HepG2 (cell line): Measurements from ENCODE around the gene QRSL1. TPM values are rescaled to one million over a fixed set of nuclear protein-coding genes. Genes with fewer than 3 reads are reported as not detected.

Experiments
- ATAC-seq: fragments of 200-7000 bp; cut with Tn5 transposase; 3 replicates; pipeline ENCODE4 v1.9.1; 2020; ENCODE audit warnings: mild to moderate bottlenecking, moderate library complexity
- BruUV-seq: library from RNA; stranded (reverse); fragments of 400-500 nt; replicated peaks from 2 replicates; lab custom pipeline; 2021; lab: Mats Ljungman, UMichigan
- CTCF ChIA-PET: fragments of 300-600 bp; formaldehyde crosslinking; extraction: SDS; loops from one replicate; lab custom pipeline; 2021; ENCODE audit warnings: low total read pairs, inconsistent platforms, low intra/inter-chr PET ratio; lab: Yijun Ruan, JAX
- POLR2A ChIA-PET: fragments of 350-600 bp; sonication (Branson Sonifier 250); formaldehyde crosslinking; loops from one replicate; lab custom pipeline; 2020; ENCODE audit warnings: antibody characterized with exemption, inconsistent platforms; lab: Yijun Ruan, JAX
- DNase-seq: peaks from one replicate; pipeline ENCODE4 v3.0.0-alpha.2; 2015; ENCODE audit warnings: low spot score
- FAIRE-seq: peaks from 3 replicates; lab custom pipeline; 2011; peaks lifted over from hg19 to GRCh38; lab: Jason Lieb, UNC
- H2AFZ ChIP-seq: one replicate; pipeline ENCODE4 v1.6.1; 2011; ENCODE audit warnings: low read length, inconsistent platforms
- H3K27ac ChIP-seq: fragments of 300-600 bp; 3 replicates; pipeline ENCODE4 v1.8.0; 2011; ENCODE audit warnings: mixed run types, mild to moderate bottlenecking, mixed read lengths, low read length, inconsistent platforms; ENCODE audit not compliant: insufficient read depth; ENCODE audit errors: extremely low read length
- H3K27me3 ChIP-seq, 2 experiments: fragments of 200-600 bp in 1 of 2; 2 replicates in 1 of 2; 3 replicates in 1 of 2; pipeline versions ENCODE4 v1.6.0 to v1.8.0; 2011; ENCODE audit warnings: low read length in 2 of 2, mild to moderate bottlenecking in 2 of 2, moderate library complexity in 2 of 2, inconsistent platforms in 1 of 2; ENCODE audit not compliant: insufficient read depth in 2 of 2, control insufficient read depth in 1 of 2
- H3K36me3 ChIP-seq, 2 experiments: fragments of 200-600 bp in 1 of 2; replicated peaks in 1 of 2; 2 replicates in 1 of 2; 3 replicates in 1 of 2; pipeline versions ENCODE4 v1.5.1 to v1.8.0; 2011; ENCODE audit warnings: low read length in 2 of 2, inconsistent platforms in 1 of 2; ENCODE audit not compliant: insufficient read depth in 2 of 2, control insufficient read depth in 1 of 2
- H3K4me1 ChIP-seq: 2 replicates; pipeline ENCODE4 v1.5.1; 2012; ENCODE audit warnings: low read length, inconsistent platforms; ENCODE audit not compliant: insufficient read depth
- H3K4me2 ChIP-seq: 2 replicates; pipeline ENCODE4 v1.6.0; 2011; ENCODE audit warnings: low read depth, low read length, inconsistent platforms
- H3K4me3 ChIP-seq, 3 experiments: fragments of 200-600 bp in 1 of 3; sonication (generic), shearing (Covaris generic) in 1 of 3; replicated peaks in 1 of 3; 2 replicates each; pipeline ENCODE4 v1.5.1; 2011 to 2016; ENCODE audit warnings: low read length in 3 of 3, inconsistent platforms in 2 of 3, low read depth in 2 of 3, mild to moderate bottlenecking in 2 of 3, control low read depth in 1 of 3, mixed read lengths in 1 of 3; ENCODE audit not compliant: insufficient read depth in 1 of 3
- H3K79me2 ChIP-seq: one replicate; pipeline ENCODE4 v1.6.1; 2011; ENCODE audit warnings: low read length, inconsistent platforms; ENCODE audit not compliant: insufficient read depth
- H3K9ac ChIP-seq: 2 replicates; pipeline ENCODE4 v1.6.0; 2011; ENCODE audit warnings: mild to moderate bottlenecking, low read depth, low read length, inconsistent platforms; ENCODE audit not compliant: insufficient read depth
- H3K9me3 ChIP-seq: 2 replicates; pipeline ENCODE4 v1.5.1; 2012; ENCODE audit warnings: mild to moderate bottlenecking, low read length
- H4K20me1 ChIP-seq: 2 replicates; pipeline ENCODE4 v1.6.0; 2011; ENCODE audit warnings: inconsistent platforms, mild to moderate bottlenecking, low read length, moderate library complexity; ENCODE audit not compliant: insufficient read depth
- DNMT1 ChIP-seq: sonication (generic); formaldehyde crosslinking; IDR thresholded peaks from 2 replicates; pipeline ENCODE4 v1.5.1; 2020; ENCODE audit warnings: mild to moderate bottlenecking, missing genetic modification reagents
- FIP1L1 ChIP-seq: fragments of 200-400 bp; formaldehyde crosslinking; IDR thresholded peaks from 2 replicates; pipeline ENCODE4 v1.6.1; 2018; ENCODE audit warnings: low read depth, mild to moderate bottlenecking, low read length, moderate library complexity, borderline replicate concordance; ENCODE audit not compliant: insufficient read depth
- KLF15 ChIP-seq: sonication (generic); formaldehyde crosslinking; IDR thresholded peaks from 2 replicates; pipeline ENCODE4 v1.8.1; 2023; ENCODE audit warnings: borderline replicate concordance, mild to moderate bottlenecking, inconsistent platforms, missing genetic modification reagents, mixed read lengths
- NR2C2 ChIP-seq: sonication (generic); formaldehyde crosslinking; IDR thresholded peaks from 2 replicates; pipeline ENCODE4 v1.4.0; 2020; ENCODE audit warnings: missing genetic modification reagents, mild to moderate bottlenecking, moderate library complexity, borderline replicate concordance
- SIN3A ChIP-seq: IDR thresholded peaks from 2 replicates; pipeline ENCODE4 v1.6.1; 2011; ENCODE audit warnings: low read depth, mild to moderate bottlenecking, control low read depth, low read length, borderline replicate concordance
- SOX13 ChIP-seq, 3 experiments: fragments of 450-650 bp in 1 of 3; sonication (generic) in 1 of 3; formaldehyde crosslinking in 1 of 3; IDR thresholded peaks in 2 of 3; conservative IDR thresholded peaks in 1 of 3; 2 replicates each; pipeline versions ENCODE4 v1.5.0 to v1.6.1; 2016 to 2020; ENCODE audit warnings: antibody characterized with exemption in 1 of 3, mild to moderate bottlenecking in 1 of 3, missing compliant biosample characterization in 1 of 3, missing genetic modification reagents in 1 of 3, moderate library complexity in 1 of 3
- ZNF337 ChIP-seq: sonication (generic); formaldehyde crosslinking; IDR thresholded peaks from 2 replicates; pipeline ENCODE4 v1.5.1; 2020; ENCODE audit warnings: missing genetic modification reagents, low read depth, mild to moderate bottlenecking, borderline replicate concordance
- ZNF350 ChIP-seq: sonication (generic); formaldehyde crosslinking; IDR thresholded peaks from 2 replicates; pipeline ENCODE4 v1.4.0; 2020; ENCODE audit warnings: mild to moderate bottlenecking, low read depth, missing genetic modification reagents, borderline replicate concordance
- ZNF354B ChIP-seq: sonication (generic); formaldehyde crosslinking; IDR thresholded peaks from 2 replicates; pipeline ENCODE4 v1.8.0; 2022; ENCODE audit warnings: mild to moderate bottlenecking, missing genetic modification reagents
- ZNF713 ChIP-seq: sonication (generic); formaldehyde crosslinking; IDR thresholded peaks from 2 replicates; pipeline ENCODE4 v1.4.0; 2020; ENCODE audit warnings: mild to moderate bottlenecking, missing genetic modification reagents
- ZNF724P ChIP-seq: sonication (generic); formaldehyde crosslinking; IDR thresholded peaks from 2 replicates; pipeline ENCODE4 v1.8.0; 2022; ENCODE audit warnings: missing genetic modification reagents, borderline replicate concordance
- WGBS: methylation state at CpG from one replicate; pipeline ENCODE4 v1.1.6; 2017; ENCODE audit warnings: low lambda C conversion rate; 5-methylcytosine and 5-hydroxymethylcytosine counted together
- in situ Hi-C: cut with HindIII; loops from 2 replicates; pipeline ENCODE4 v1.10.0; 2017; ENCODE audit warnings: low pct_unique_long_range_greater_than_20kb; ENCODE audit not compliant: extremely low pct_ligation_motif_present
- intact Hi-C: fragments of 100-400 bp; cut with micrococcal nuclease; formaldehyde crosslinking; loops from one replicate; pipeline ENCODE4 v1.10.0; 2022; ENCODE audit not compliant: unreplicated experiment
- polyA plus RNA-seq, 8 experiments: library from polyadenylated mRNA; depleted of rRNA in 3 of 8; stranded (reverse) in 7 of 8; unstranded in 1 of 8; fragments of >200 nt; fragmentation: Illumina TruSeq in 4 of 8; extraction: Trizol in 4 of 8; gene quantifications; 2 replicates each; pipeline versions ENCODE4 v1.2.1 to v1.2.3, GENCODE V29; 2011 to 2016; ENCODE audit warnings: low read depth in 4 of 8, missing spikeins in 1 of 8, mixed read lengths in 1 of 8; ENCODE audit not compliant: insufficient read depth in 1 of 8
- total RNA-seq, 5 experiments: library from RNA; depleted of rRNA; stranded (reverse); fragments of >200 nt; fragmentation: Illumina TruSeq; extraction: Trizol; gene quantifications; 2 replicates each; pipeline ENCODE4 v1.2.3, GENCODE V29; 2016; ENCODE audit warnings: low read depth in 1 of 5
- TF ChIP-seq, protein P1 (sequence below): sonication (generic); formaldehyde crosslinking; IDR thresholded peaks from 2 replicates; pipeline ENCODE4 v1.8.0; 2022; ENCODE audit warnings: missing genetic modification reagents, mild to moderate bottlenecking, inconsistent platforms, borderline replicate concordance
- TF ChIP-seq, protein P2 (sequence below): sonication (generic); formaldehyde crosslinking; IDR thresholded peaks from 2 replicates; pipeline ENCODE4 v1.9.0; 2021; ENCODE audit warnings: mild to moderate bottlenecking, missing genetic modification reagents

The QRSL1 gene
- total and polyA plus RNA-seq, 2 of the 13 experiments (the other 11 are each of a cell fraction or from before 2014, with no cell fraction given): 8.2 to 22.3 TPM

DNA sequence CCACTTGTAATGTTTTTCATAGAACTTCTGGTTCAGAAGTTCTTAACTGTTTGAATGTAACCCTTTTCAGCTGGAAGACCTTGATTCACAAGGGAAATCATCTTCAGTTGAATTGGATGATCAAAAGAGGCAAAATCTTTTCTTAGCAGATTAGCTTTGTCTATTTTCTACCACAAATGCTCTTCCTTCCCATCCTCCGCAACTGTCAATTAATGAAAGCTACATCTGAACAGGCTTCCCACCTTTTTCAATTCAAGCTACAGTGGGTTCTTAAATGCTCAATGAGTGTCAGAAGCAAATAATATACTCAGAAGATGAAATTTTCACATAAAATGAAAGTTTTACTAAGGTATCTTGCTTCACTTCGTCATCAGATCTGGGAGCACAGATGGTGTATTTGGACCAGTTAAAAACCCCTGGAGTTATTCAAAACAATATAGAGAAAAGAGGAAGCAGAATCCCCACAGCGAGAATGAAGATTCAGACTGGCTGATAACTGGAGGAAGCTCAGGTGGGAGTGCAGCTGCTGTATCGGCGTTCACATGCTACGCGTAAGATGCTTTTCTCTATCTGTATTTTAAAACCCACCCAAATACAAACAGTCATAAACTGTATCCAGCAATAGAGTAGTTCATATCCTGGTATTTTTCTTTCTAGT is 19.4 kb downstream of the QRSL1 start:
- no peaks in the 10 kb centered on the region for H3K9me3 ChIP-seq
- no peak overlapping the region for H3K27ac ChIP-seq
- H3K4me3 ChIP-seq: no peak overlapping the region
- CTCF ChIA-PET: no interaction called here
- WGBS: 97% methylated on average over 7 of the region's 7 CpGs
- ATAC-seq (no peak), DNase-seq (no peak), FAIRE-seq (no peak)
- intact Hi-C loops: no loop called here
- POLR2A ChIA-PET: no interaction called here
- no peaks in the 10 kb centered on the region for H3K79me2 ChIP-seq
- H3K27me3 ChIP-seq: no peaks in the 10 kb centered on the region
- H2AFZ ChIP-seq: no peak overlapping the region
- H3K36me3 ChIP-seq: peaks cover 13 to 59% of the 10 kb centered on the region in 2 experiments; a peak in 3 of 5 replicates
- in situ Hi-C loops: no loop called here
- H4K20me1 ChIP-seq: no peaks in the 10 kb centered on the region
- H3K9ac ChIP-seq: no peak overlapping the region
- BruUV-seq: no TSS peak
- H3K4me2 ChIP-seq: no peak overlapping the region
- TF ChIP-seq FIP1L1: no peak
- no peak for TF ChIP-seq SOX13 (IDR thresholded peaks at IDR 0.05)
- no peak for TF ChIP-seq SOX13 (CRISPR knock-in tag; conservative IDR thresholded peaks at IDR 0.05 in 1 of 2, IDR thresholded peaks at IDR 0.05 in 1 of 2)
- no peak for TF ChIP-seq DNMT1 (CRISPR knock-in tag)
- TF ChIP-seq, protein P1, sequence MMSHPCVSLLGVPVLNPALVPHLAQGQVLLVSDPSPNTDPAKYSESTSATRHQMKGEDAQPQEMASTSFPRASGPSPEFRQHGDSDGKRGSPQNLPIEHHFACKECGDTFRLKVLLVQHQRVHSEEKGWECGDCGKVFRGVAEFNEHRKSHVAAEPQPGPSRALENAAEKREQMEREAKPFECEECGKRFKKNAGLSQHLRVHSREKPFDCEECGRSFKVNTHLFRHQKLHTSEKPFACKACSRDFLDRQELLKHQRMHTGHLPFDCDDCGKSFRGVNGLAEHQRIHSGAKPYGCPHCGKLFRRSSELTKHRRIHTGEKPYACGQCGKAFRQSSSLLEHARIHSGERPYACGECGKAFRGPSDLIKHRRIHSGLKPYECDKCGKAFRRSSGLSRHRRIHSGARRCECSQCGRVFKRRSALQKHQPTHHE (CRISPR knock-in tag): no peak
- no peak for TF ChIP-seq SIN3A
- TF ChIP-seq ZNF354B (CRISPR knock-in tag): no peak
- no peak for TF ChIP-seq NR2C2 (CRISPR knock-in tag)
- TF ChIP-seq ZNF724P (CRISPR knock-in tag): no peak
- TF ChIP-seq KLF15 (CRISPR knock-in tag): no peak
- TF ChIP-seq ZNF350 (CRISPR knock-in tag): no peak
- TF ChIP-seq, protein P2, sequence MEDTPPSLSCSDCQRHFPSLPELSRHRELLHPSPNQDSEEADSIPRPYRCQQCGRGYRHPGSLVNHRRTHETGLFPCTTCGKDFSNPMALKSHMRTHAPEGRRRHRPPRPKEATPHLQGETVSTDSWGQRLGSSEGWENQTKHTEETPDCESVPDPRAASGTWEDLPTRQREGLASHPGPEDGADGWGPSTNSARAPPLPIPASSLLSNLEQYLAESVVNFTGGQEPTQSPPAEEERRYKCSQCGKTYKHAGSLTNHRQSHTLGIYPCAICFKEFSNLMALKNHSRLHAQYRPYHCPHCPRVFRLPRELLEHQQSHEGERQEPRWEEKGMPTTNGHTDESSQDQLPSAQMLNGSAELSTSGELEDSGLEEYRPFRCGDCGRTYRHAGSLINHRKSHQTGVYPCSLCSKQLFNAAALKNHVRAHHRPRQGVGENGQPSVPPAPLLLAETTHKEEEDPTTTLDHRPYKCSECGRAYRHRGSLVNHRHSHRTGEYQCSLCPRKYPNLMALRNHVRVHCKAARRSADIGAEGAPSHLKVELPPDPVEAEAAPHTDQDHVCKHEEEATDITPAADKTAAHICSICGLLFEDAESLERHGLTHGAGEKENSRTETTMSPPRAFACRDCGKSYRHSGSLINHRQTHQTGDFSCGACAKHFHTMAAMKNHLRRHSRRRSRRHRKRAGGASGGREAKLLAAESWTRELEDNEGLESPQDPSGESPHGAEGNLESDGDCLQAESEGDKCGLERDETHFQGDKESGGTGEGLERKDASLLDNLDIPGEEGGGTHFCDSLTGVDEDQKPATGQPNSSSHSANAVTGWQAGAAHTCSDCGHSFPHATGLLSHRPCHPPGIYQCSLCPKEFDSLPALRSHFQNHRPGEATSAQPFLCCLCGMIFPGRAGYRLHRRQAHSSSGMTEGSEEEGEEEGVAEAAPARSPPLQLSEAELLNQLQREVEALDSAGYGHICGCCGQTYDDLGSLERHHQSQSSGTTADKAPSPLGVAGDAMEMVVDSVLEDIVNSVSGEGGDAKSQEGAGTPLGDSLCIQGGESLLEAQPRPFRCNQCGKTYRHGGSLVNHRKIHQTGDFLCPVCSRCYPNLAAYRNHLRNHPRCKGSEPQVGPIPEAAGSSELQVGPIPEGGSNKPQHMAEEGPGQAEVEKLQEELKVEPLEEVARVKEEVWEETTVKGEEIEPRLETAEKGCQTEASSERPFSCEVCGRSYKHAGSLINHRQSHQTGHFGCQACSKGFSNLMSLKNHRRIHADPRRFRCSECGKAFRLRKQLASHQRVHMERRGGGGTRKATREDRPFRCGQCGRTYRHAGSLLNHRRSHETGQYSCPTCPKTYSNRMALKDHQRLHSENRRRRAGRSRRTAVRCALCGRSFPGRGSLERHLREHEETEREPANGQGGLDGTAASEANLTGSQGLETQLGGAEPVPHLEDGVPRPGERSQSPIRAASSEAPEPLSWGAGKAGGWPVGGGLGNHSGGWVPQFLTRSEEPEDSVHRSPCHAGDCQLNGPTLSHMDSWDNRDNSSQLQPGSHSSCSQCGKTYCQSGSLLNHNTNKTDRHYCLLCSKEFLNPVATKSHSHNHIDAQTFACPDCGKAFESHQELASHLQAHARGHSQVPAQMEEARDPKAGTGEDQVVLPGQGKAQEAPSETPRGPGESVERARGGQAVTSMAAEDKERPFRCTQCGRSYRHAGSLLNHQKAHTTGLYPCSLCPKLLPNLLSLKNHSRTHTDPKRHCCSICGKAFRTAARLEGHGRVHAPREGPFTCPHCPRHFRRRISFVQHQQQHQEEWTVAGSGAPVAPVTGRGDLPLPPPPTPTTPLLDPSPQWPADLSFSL: no peak
- TF ChIP-seq ZNF713: no peak
- TF ChIP-seq ZNF337 (CRISPR knock-in tag): no peak
- no peaks in the 10 kb centered on the region for H3K4me1 ChIP-seq
